HepG2 (cell line): ENCODE results near the gene COL27A1. TPM values are rescaled to one million over a fixed set of nuclear protein-coding genes. Genes with fewer than 3 reads are reported as not detected.

Source experiments
- ARID2 ChIP-seq: sonication (generic); formaldehyde crosslinking; IDR thresholded peaks from 2 replicates; pipeline ENCODE4 v1.8.1; 2022; ENCODE audit warnings: mild to moderate bottlenecking, missing genetic modification reagents, borderline replicate concordance
- EZH2 ChIP-seq: conservative IDR thresholded peaks from 2 replicates; pipeline ENCODE4 v1.6.1; 2012; ENCODE audit warnings: mild to moderate bottlenecking, low read depth, low read length, moderate library complexity
- FOXM1 ChIP-seq: sonication (generic); formaldehyde crosslinking; IDR thresholded peaks from 2 replicates; pipeline ENCODE4 v1.5.0; 2020; ENCODE audit warnings: missing genetic modification reagents
- KLF6 ChIP-seq: IDR thresholded peaks from 2 replicates; pipeline ENCODE4 v1.8.0; 2016; ENCODE audit warnings: missing biosample characterization, missing genetic modification reagents
- MEIS1 ChIP-seq: sonication (generic); formaldehyde crosslinking; IDR thresholded peaks from 2 replicates; pipeline ENCODE4 v1.9.0; 2021; ENCODE audit warnings: mild to moderate bottlenecking, missing genetic modification reagents, moderate library complexity, borderline replicate concordance
- MZF1 ChIP-seq: sonication (generic); formaldehyde crosslinking; IDR thresholded peaks from 2 replicates; pipeline ENCODE4 v1.8.1; 2023; ENCODE audit warnings: mild to moderate bottlenecking, missing genetic modification reagents, borderline replicate concordance
- PHF20 ChIP-seq: sonication (generic); formaldehyde crosslinking; IDR thresholded peaks from 2 replicates; pipeline ENCODE4 v1.5.0; 2020; ENCODE audit warnings: mild to moderate bottlenecking, missing genetic modification reagents
- REL ChIP-seq: sonication (generic); formaldehyde crosslinking; conservative IDR thresholded peaks from 2 replicates; pipeline ENCODE4 v1.8.0; 2022; ENCODE audit warnings: mild to moderate bottlenecking, missing genetic modification reagents, moderate library complexity
- RFXANK ChIP-seq: IDR thresholded peaks from 2 replicates; pipeline ENCODE4 v1.6.1; 2016
- SAP130 ChIP-seq: IDR thresholded peaks from 2 replicates; pipeline ENCODE4 v1.6.1; 2016; ENCODE audit warnings: low read depth
- SMAD3 ChIP-seq: sonication (generic); formaldehyde crosslinking; IDR thresholded peaks from 2 replicates; pipeline ENCODE4 v1.4.0; 2020; ENCODE audit warnings: missing genetic modification reagents
- SMAD9 ChIP-seq: sonication (generic); formaldehyde crosslinking; IDR thresholded peaks from 2 replicates; pipeline ENCODE4 v1.5.1; 2020; ENCODE audit warnings: mild to moderate bottlenecking, missing genetic modification reagents
- TFAP4 ChIP-seq: sonication (generic); IDR thresholded peaks from 2 replicates; pipeline ENCODE4 v1.6.1; 2016; ENCODE audit warnings: low read depth, borderline replicate concordance
- THYN1 ChIP-seq: sonication (generic); formaldehyde crosslinking; IDR thresholded peaks from 2 replicates; pipeline ENCODE4 v1.8.1; 2023; ENCODE audit warnings: low read depth, mild to moderate bottlenecking, moderate library complexity, missing genetic modification reagents, borderline replicate concordance
- ZHX2 ChIP-seq, 2 experiments: sonication (generic) in 1 of 2; formaldehyde crosslinking in 1 of 2; IDR thresholded peaks; 2 replicates each; pipeline versions ENCODE4 v1.6.1 to v1.9.0; 2014 to 2022; ENCODE audit warnings: antibody characterized with exemption in 1 of 2, borderline replicate concordance in 1 of 2, inconsistent platforms in 1 of 2, low read depth in 1 of 2, missing genetic modification reagents in 1 of 2
- ZNF136 ChIP-seq: sonication (generic); formaldehyde crosslinking; IDR thresholded peaks from 2 replicates; pipeline ENCODE4 v1.8.1; 2022; ENCODE audit warnings: low read depth, mild to moderate bottlenecking, moderate library complexity, missing genetic modification reagents
- ZNF547 ChIP-seq: sonication (generic); formaldehyde crosslinking; IDR thresholded peaks from 2 replicates; pipeline ENCODE4 v1.5.1; 2020; ENCODE audit warnings: mild to moderate bottlenecking, missing genetic modification reagents
- ZNF614 ChIP-seq: IDR thresholded peaks from 2 replicates; pipeline ENCODE4 v1.6.1; 2018; ENCODE audit warnings: missing biosample characterization, missing genetic modification reagents, inconsistent platforms, borderline replicate concordance
- ZNF775 ChIP-seq: sonication (generic); formaldehyde crosslinking; IDR thresholded peaks from 2 replicates; pipeline ENCODE4 v1.4.0; 2020; ENCODE audit warnings: missing genetic modification reagents, mild to moderate bottlenecking, moderate library complexity, borderline replicate concordance
- ZSCAN29 ChIP-seq: sonication (generic); formaldehyde crosslinking; conservative IDR thresholded peaks from 2 replicates; pipeline ENCODE4 v1.4.0; 2020; ENCODE audit warnings: mild to moderate bottlenecking, missing genetic modification reagents
- polyA plus RNA-seq, 8 experiments: library from polyadenylated mRNA; depleted of rRNA in 3 of 8; stranded (reverse) in 7 of 8; unstranded in 1 of 8; fragments of >200 nt; fragmentation: Illumina TruSeq in 4 of 8; extraction: Trizol in 4 of 8; gene quantifications; 2 replicates each; pipeline versions ENCODE4 v1.2.1 to v1.2.3, GENCODE V29; 2011 to 2016; ENCODE audit warnings: low read depth in 4 of 8, missing spikeins in 1 of 8, mixed read lengths in 1 of 8; ENCODE audit not compliant: insufficient read depth in 1 of 8
- total RNA-seq, 5 experiments: library from RNA; depleted of rRNA; stranded (reverse); fragments of >200 nt; fragmentation: Illumina TruSeq; extraction: Trizol; gene quantifications; 2 replicates each; pipeline ENCODE4 v1.2.3, GENCODE V29; 2016; ENCODE audit warnings: low read depth in 1 of 5
- TF ChIP-seq, protein P1 (sequence below): sonication (generic); formaldehyde crosslinking; IDR thresholded peaks from 2 replicates; pipeline ENCODE4 v1.5.0; 2020; ENCODE audit warnings: missing genetic modification reagents, mild to moderate bottlenecking, borderline replicate concordance

Gene COL27A1
- total and polyA plus RNA-seq, 2 of the 13 experiments (the other 11 are each of a cell fraction or from before 2014, with no cell fraction given): 71.3 to 89.1 TPM

DNA sequence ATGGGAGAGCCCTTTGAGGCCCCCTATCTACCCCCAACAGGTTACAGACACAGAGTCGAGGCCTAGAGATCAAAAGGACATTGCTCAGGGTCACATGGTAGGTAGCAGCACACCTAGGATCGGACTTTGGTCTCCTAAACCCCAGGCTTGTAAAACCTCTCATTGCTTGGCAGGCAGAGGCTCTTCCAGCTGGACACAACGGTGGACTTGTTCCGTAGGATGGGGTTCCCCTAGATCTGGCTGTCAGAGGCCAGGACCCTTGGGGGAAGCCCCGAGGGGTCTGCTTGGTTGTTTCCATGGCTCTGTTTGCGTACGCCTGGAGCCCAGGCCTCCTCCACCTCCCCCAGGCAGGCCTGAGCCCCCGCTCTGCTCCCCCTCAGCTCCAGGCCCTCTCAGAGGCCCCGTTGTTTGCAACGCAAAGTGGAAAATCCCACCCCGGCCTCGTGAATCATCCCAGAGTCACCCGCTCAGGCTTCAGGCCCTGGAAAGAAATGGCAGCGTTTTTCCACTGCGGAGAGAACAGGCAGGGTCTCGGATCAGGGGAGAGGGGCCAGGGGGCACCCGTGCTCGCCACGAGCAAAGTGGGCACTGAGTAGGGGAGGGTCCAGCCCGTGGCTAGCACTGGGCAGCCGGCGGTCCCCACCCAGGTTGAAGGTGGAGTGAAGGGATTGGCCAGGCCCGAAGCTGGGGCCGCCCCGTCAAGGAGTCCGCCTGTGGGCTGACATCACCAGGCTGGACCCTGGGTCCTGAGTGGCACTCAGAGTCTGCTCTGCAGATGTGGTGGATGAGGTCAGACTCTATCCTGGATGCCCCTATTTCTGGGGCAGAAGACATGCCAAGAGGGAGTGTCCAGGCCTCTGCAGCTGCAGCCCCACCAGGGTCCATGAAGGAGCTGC is 19.8 kb downstream of the COL27A1 start (continued):
- TF ChIP-seq ZNF547 (CRISPR knock-in tag) (no peak; the same call in 1 of the 2 replicates), EZH2 (no peak), PHF20 (peak; percentile 48), ZSCAN29 (no peak), REL (CRISPR knock-in tag) (no peak), MEIS1 (CRISPR knock-in tag) (no peak), FOXM1 (CRISPR knock-in tag) (no peak), THYN1 (CRISPR knock-in tag) (no peak), SMAD3 (CRISPR knock-in tag) (peak; percentile 76; the same call in 1 of the 2 replicates), ZNF614 (CRISPR knock-in tag) (peak; percentile 38; the same call in 1 of the 2 replicates), MZF1 (no peak), SAP130 (CRISPR knock-in tag) (peak; percentile 82), SMAD9 (CRISPR knock-in tag) (no peak), ARID2 (no peak; the same call in 1 of the 2 replicates), ZNF775 (CRISPR knock-in tag) (no peak), TFAP4 (peak; percentile 61; the same call in 1 of the 2 replicates), ZNF136 (CRISPR knock-in tag) (no peak), ZHX2 (IDR thresholded peaks at IDR 0.05; ENCODE audit: low read depth) (no peak), ZHX2 (CRISPR knock-in tag; IDR thresholded peaks at IDR 0.05; ENCODE audit: borderline replicate concordance) (no peak; the same call in 1 of the 2 replicates), RFXANK (CRISPR knock-in tag) (0 out of 2 replicates have a peak, but pooled peaks have one; percentile 26), KLF6 (peak; percentile 73; the same call in 1 of the 2 replicates)
- TF ChIP-seq, protein P1, sequence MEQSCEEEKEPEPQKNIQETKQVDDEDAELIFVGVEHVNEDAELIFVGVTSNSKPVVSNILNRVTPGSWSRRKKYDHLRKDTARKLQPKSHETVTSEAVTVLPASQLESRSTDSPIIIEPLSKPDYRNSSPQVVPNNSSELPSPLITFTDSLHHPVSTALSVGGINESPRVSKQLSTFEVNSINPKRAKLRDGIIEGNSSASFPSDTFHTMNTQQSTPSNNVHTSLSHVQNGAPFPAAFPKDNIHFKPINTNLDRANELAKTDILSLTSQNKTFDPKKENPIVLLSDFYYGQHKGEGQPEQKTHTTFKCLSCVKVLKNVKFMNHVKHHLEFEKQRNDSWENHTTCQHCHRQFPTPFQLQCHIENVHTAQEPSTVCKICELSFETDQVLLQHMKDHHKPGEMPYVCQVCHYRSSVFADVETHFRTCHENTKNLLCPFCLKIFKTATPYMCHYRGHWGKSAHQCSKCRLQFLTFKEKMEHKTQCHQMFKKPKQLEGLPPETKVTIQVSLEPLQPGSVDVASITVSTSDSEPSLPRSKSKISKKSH (CRISPR knock-in tag): peak; percentile 76; the same call in 1 of the 2 replicates
